HL-60 (cell line): ENCODE results near the gene EDIL3.

Experiments used
- DNase-seq, 2 experiments: peaks; one replicate each; pipeline ENCODE4 v3.0.0-alpha.2; 2010 to 2020; ENCODE audit warnings: low read depth in 1 of 2, low spot score in 1 of 2
- H3K27ac ChIP-seq: fragments of 250-450 bp; sonication (Bioruptor Pico); replicated peaks from 2 replicates; pipeline ENCODE4 v1.5.1; 2020; ENCODE audit warnings: mild to moderate bottlenecking, moderate library complexity
- H3K27me3 ChIP-seq: fragments of 250-450 bp; sonication (Bioruptor Pico); 2 replicates; pipeline ENCODE4 v1.5.1; 2021; ENCODE audit warnings: mild to moderate bottlenecking, moderate library complexity; ENCODE audit not compliant: insufficient read depth, poor library complexity, severe bottlenecking
- H3K4me3 ChIP-seq: replicated peaks from 2 replicates; pipeline ENCODE4 v1.5.1; 2011; ENCODE audit warnings: mild to moderate bottlenecking, control low read depth, low read length; ENCODE audit not compliant: insufficient read depth
- CTCF ChIP-seq: IDR thresholded peaks from one replicate; pipeline ENCODE4 v1.5.1; 2011; ENCODE audit warnings: low read length, control low read depth, inconsistent platforms; ENCODE audit not compliant: insufficient read depth
- GABPA ChIP-seq: IDR thresholded peaks from 2 replicates; pipeline ENCODE4 v1.6.1; 2012; ENCODE audit warnings: low read depth
- POLR2AphosphoS5 ChIP-seq: IDR thresholded peaks from 2 replicates; pipeline ENCODE4 v1.6.1; 2012; ENCODE audit warnings: low read depth
- REST ChIP-seq: IDR thresholded peaks from 2 replicates; pipeline ENCODE4 v1.6.1; 2012; ENCODE audit warnings: low read depth; ENCODE audit not compliant: insufficient replicate concordance
- SPI1 ChIP-seq: IDR thresholded peaks from 2 replicates; pipeline ENCODE4 v1.6.1; 2012; ENCODE audit warnings: low read depth, mild to moderate bottlenecking, borderline replicate concordance

EDIL3 gene

GRCh38 chr5:84059672-84060071, 325.0 kb downstream of the EDIL3 start:
- H3K27ac ChIP-seq, result no peak overlapping the region
- no peak for TF ChIP-seq SPI1
- TF ChIP-seq CTCF, result no peak
- TF ChIP-seq REST, result no peak
- no peak for TF ChIP-seq GABPA
- no peak for TF ChIP-seq POLR2AphosphoS5
- no peak overlapping the region for H3K4me3 ChIP-seq
- no peak for DNase-seq
- no peaks in the 10 kb centered on the region for H3K27me3 ChIP-seq

GRCh38 chr5:84058561-84058960, 326.1 kb downstream of the EDIL3 start:
- Histone ChIP-seq H3K4me3 (no peak overlapping the region), H3K27me3 (no peaks in the 10 kb centered on the region), H3K27ac (no peak overlapping the region)
- DNase-seq, result no peak
- TF ChIP-seq REST (no peak), CTCF (no peak), POLR2AphosphoS5 (no peak), SPI1 (no peak), GABPA (no peak)

GRCh38 chr5:84057211-84057610, 327.5 kb downstream of the EDIL3 start:
- TF ChIP-seq POLR2AphosphoS5 (no peak), CTCF (no peak), REST (no peak), GABPA (no peak), SPI1 (no peak)
- no peak for DNase-seq
- no peaks in the 10 kb centered on the region for H3K27me3 ChIP-seq
- no peak overlapping the region for H3K4me3 ChIP-seq
- no peak overlapping the region for H3K27ac ChIP-seq
